Lower lobe of right lung (tissue), 2 donors: Measurements from ENCODE around the gene NKX2-1. TPM values are rescaled to one million over a fixed set of nuclear protein-coding genes. Genes with fewer than 3 reads are reported as not detected.

Experiments
- ATAC-seq, 2 donors: fragments of 200-7000 bp; cut with Tn5 transposase; one replicate each; pipeline ENCODE4 v1.9.1; 2020 to 2022; ENCODE audit warnings: mild to moderate bottlenecking in 2 of 2, moderate library complexity in 2 of 2
- DNase-seq: peaks from one replicate; pipeline ENCODE4 v3.0.0-alpha.2; 2020
- H3K27ac ChIP-seq: fragments of 200-600 bp; one replicate; pipeline ENCODE4 v1.8.0; 2022
- H3K27me3 ChIP-seq: fragments of 200-600 bp; one replicate; pipeline ENCODE4 v1.8.0; 2022; ENCODE audit warnings: low read depth
- H3K36me3 ChIP-seq: fragments of 200-600 bp; one replicate; pipeline ENCODE4 v1.8.0; 2022; ENCODE audit warnings: mild to moderate bottlenecking
- H3K4me1 ChIP-seq: fragments of 200-600 bp; one replicate; pipeline ENCODE4 v1.8.0; 2022
- H3K4me3 ChIP-seq: fragments of 200-600 bp; one replicate; pipeline ENCODE4 v1.8.0; 2022; ENCODE audit warnings: mild to moderate bottlenecking
- H3K9me3 ChIP-seq: fragments of 200-600 bp; one replicate; pipeline ENCODE4 v1.8.0; 2022
- CTCF ChIP-seq: fragments of 200-600 bp; IDR thresholded peaks from one replicate; pipeline ENCODE4 v1.8.0; 2022; ENCODE audit warnings: antibody characterized with exemption, mild to moderate bottlenecking
- intact Hi-C: fragments of 100-400 bp; cut with DNase I; formaldehyde crosslinking; loops from one replicate; pipeline ENCODE4 v1.11.0; 2022
- total RNA-seq: library from RNA; stranded (reverse); fragmentation: NEBNext Ultra II Directional; extraction: Animal tissue kit (Norgen Biotek cat#: 25700); gene quantifications from one replicate; pipeline ENCODE4 v1.2.1, GENCODE V29; 2021
- donor health status: DM: no; HTN: yes; CAD: no; lungs with severe emphysema.

Gene NKX2-1
- total RNA-seq, 1 donor from 2014 or later: 180 TPM

- H3K27ac ChIP-seq: peak overlapping the region; percentile 87
- peak overlapping the region; percentile 53 for H3K4me3 ChIP-seq
- peaks cover 16% of the 10 kb centered on the region for H3K4me1 ChIP-seq
- TF ChIP-seq CTCF: no peak
- H3K36me3 ChIP-seq: no peaks in the 10 kb centered on the region
- intact Hi-C loops: no loop called here
- DNase-seq (no peak), ATAC-seq (no peak)
- H3K27me3 ChIP-seq: peaks cover 92% of the 10 kb centered on the region
- H3K9me3 ChIP-seq: no peaks in the 10 kb centered on the region
Observed at GRCh38 chr14:36515896-36516718, 3.9 kb downstream of the NKX2-1 start.

- peak overlapping the region; percentile 53 for H3K4me3 ChIP-seq
- H3K4me1 ChIP-seq: peaks cover 8% of the 10 kb centered on the region
- H3K9me3 ChIP-seq: no peaks in the 10 kb centered on the region
- no peak for TF ChIP-seq CTCF
- no peak for DNase-seq
- no peak for ATAC-seq
- intact Hi-C loops: no loop called here
- H3K27ac ChIP-seq: peak overlapping the region; percentile 87
- peaks cover 92% of the 10 kb centered on the region for H3K27me3 ChIP-seq
- no peaks in the 10 kb centered on the region for H3K36me3 ChIP-seq
Observed at GRCh38 chr14:36515105-36515593, 4.9 kb downstream of the NKX2-1 start.

- H3K27ac ChIP-seq: peak overlapping the region; percentile 87
- ATAC-seq (peak; percentile 18 to 23), DNase-seq (peak; percentile 64)
- intact Hi-C loops: no loop called here
- H3K36me3 ChIP-seq: no peaks in the 10 kb centered on the region
- peaks cover 92% of the 10 kb centered on the region for H3K27me3 ChIP-seq
- no peaks in the 10 kb centered on the region for H3K9me3 ChIP-seq
- no peak for TF ChIP-seq CTCF
- peaks cover 2% of the 10 kb centered on the region for H3K4me1 ChIP-seq
- peak overlapping the region; percentile 53 for H3K4me3 ChIP-seq
Observed at GRCh38 chr14:36514278-36515104, 5.5 kb downstream of the NKX2-1 start.

- Histone ChIP-seq H3K27me3 (peaks cover 92% of the 10 kb centered on the region), H3K4me1 (no peaks in the 10 kb centered on the region), H3K4me3 (peak overlapping the region; percentile 53), H3K36me3 (no peaks in the 10 kb centered on the region), H3K27ac (peak overlapping the region; percentile 87), H3K9me3 (no peaks in the 10 kb centered on the region)
- intact Hi-C loops: no loop called here
- TF ChIP-seq CTCF: no peak
- DNase-seq (peak; percentile 82), ATAC-seq (peak; percentile 67 to 82)
Observed at GRCh38 chr14:36513451-36514277, 6.4 kb downstream of the NKX2-1 start.

GRCh38 chr14:36513012-36513420, 7.0 kb downstream of the NKX2-1 start:
- ATAC-seq: no peak
- peak overlapping the region; percentile 53 for H3K4me3 ChIP-seq

More at GRCh38 chr14:36513012-36513420, 7.0 kb downstream of the NKX2-1 start:
- no peak for TF ChIP-seq CTCF
- intact Hi-C loops: no loop called here
- H3K9me3 ChIP-seq: no peaks in the 10 kb centered on the region
- DNase-seq: no peak
- H3K36me3 ChIP-seq: no peaks in the 10 kb centered on the region
- H3K27me3 ChIP-seq: peaks cover 90% of the 10 kb centered on the region
- no peaks in the 10 kb centered on the region for H3K4me1 ChIP-seq
- H3K27ac ChIP-seq: peak overlapping the region; percentile 87
